SHP77 (cell line): ENCODE data around the gene RABL3.
A peak's percentile ranks its signal among the peaks of the same experiment; 100 is the strongest.
"Not testable (repeated sequence)": the region's sequence is repeated elsewhere in the genome, so short reads cannot be mapped to it uniquely, and the experiment has no call there.

Experiments used
- DNase-seq, 2 experiments: peaks; one replicate each; lab custom pipeline; 2025; lab: John Stamatoyannopoulos, UW

RABL3 gene

GRCh38 chr3:120742198-120742848 lies at the start of gene RABL3, which contains the start of gene GTF2E1:
Gene RABL3 (minus strand): TSS chr3:120742516. CDS start chr3:120742507, 9 bp downstream.
Gene GTF2E1 (plus strand): TSS chr3:120742744. CDS start chr3:120750553, 7,809 bp downstream.
- peak; percentile 98 for DNase-seq

GRCh38 chr3:120791913-120792312 lies 49.6 kb upstream of the RABL3 start:
- no peak for DNase-seq

- no peak for DNase-seq
Observed at GRCh38 chr3:120791010-120791409, 48.7 kb upstream of the RABL3 start.

- DNase-seq, result not testable (repeated sequence)
Observed at GRCh38 chr3:120785832-120786231, 43.5 kb upstream of the RABL3 start.

- no peak for DNase-seq
Observed at GRCh38 chr3:120780977-120781376, 38.7 kb upstream of the RABL3 start.

- DNase-seq, result no peak
Observed at GRCh38 chr3:120778776-120779175, 36.5 kb upstream of the RABL3 start.

GRCh38 chr3:120775411-120775810 lies 33.1 kb upstream of the RABL3 start:
- DNase-seq, result no peak

GRCh38 chr3:120773932-120774331 lies 31.6 kb upstream of the RABL3 start:
- DNase-seq, result no peak

GRCh38 chr3:120772081-120772480 lies 29.8 kb upstream of the RABL3 start:
- no peak for DNase-seq

- no peak for DNase-seq
Observed at GRCh38 chr3:120770891-120771290, 28.6 kb upstream of the RABL3 start.

- DNase-seq, result no peak
Observed at GRCh38 chr3:120769436-120769835, 27.1 kb upstream of the RABL3 start.

- DNase-seq, result no peak
Observed at GRCh38 chr3:120767106-120767505, 24.8 kb upstream of the RABL3 start.

GRCh38 chr3:120766576-120766975 lies 24.3 kb upstream of the RABL3 start:
- no peak for DNase-seq

GRCh38 chr3:120765830-120766493 lies 23.6 kb upstream of the RABL3 start:
- DNase-seq, result no peak

- no peak for DNase-seq
Observed at GRCh38 chr3:120764206-120764605, 21.9 kb upstream of the RABL3 start.

GRCh38 chr3:120763601-120764000 lies 21.3 kb upstream of the RABL3 start:
- DNase-seq, result no peak

- no peak for DNase-seq
Observed at GRCh38 chr3:120762615-120763014, 20.3 kb upstream of the RABL3 start.

GRCh38 chr3:120758551-120758950 lies 16.2 kb upstream of the RABL3 start:
- not testable (repeated sequence) for DNase-seq

- no peak for DNase-seq
Observed at GRCh38 chr3:120756061-120756460, 13.7 kb upstream of the RABL3 start.

- DNase-seq, result no peak
Observed at GRCh38 chr3:120753810-120754209, 11.5 kb upstream of the RABL3 start.

GRCh38 chr3:120752865-120753264 lies 10.5 kb upstream of the RABL3 start:
- DNase-seq, result no peak

- no peak for DNase-seq
Observed at GRCh38 chr3:120752230-120752629, 9.9 kb upstream of the RABL3 start.

- DNase-seq, result no peak
Observed at GRCh38 chr3:120749843-120750242, 7.5 kb upstream of the RABL3 start.

GRCh38 chr3:120745466-120745865 lies 3.1 kb upstream of the RABL3 start:
- DNase-seq, result no peak
